COLO668 (cell line): ENCODE data around the gene MAST4.

Experiments used
- DNase-seq: peaks from one replicate; lab custom pipeline; 2025; ENCODE audit not compliant: unreplicated experiment; lab: John Stamatoyannopoulos, UW

MAST4 gene

GRCh38 chr5:67216564-67216963 is 620.4 kb downstream of the MAST4 start:
- DNase-seq = no peak
